Upper lobe of left lung (tissue), 6 donors: ENCODE data around the gene ZNF431. TPM values are rescaled to one million over a fixed set of nuclear protein-coding genes. Genes with fewer than 3 reads are reported as not detected.
"Not testable (repeated sequence)": the region's sequence is repeated elsewhere in the genome, so short reads cannot be mapped to it uniquely, and the experiment has no call there.

Experiments
- ATAC-seq, 2 donors: fragments of 200-7000 bp; cut with Tn5 transposase; one replicate each; pipeline ENCODE4 v1.9.1; 2022; ENCODE audit warnings: mild to moderate bottlenecking in 2 of 2, moderate library complexity in 2 of 2; ENCODE audit not compliant: low FRiP score in 2 of 2
- DNase-seq, 2 donors: peaks; one replicate each; pipeline ENCODE4 v3.0.0-alpha.2; 2019 to 2020
- H3K27ac ChIP-seq, 4 donors: fragments of 200-600 bp; sonication (generic); one replicate each; pipeline ENCODE4 v1.5.1; 2016 to 2019
- H3K27me3 ChIP-seq, 4 donors: fragments of 200-600 bp; sonication (generic); one replicate each; pipeline ENCODE4 v1.5.1; 2017 to 2019
- H3K36me3 ChIP-seq, 4 donors: fragments of 200-600 bp; sonication (generic); one replicate each; pipeline ENCODE4 v1.5.1; 2016 to 2019
- H3K4me1 ChIP-seq, 4 donors: fragments of 200-600 bp; sonication (generic); one replicate each; pipeline ENCODE4 v1.5.1; 2018 to 2019
- H3K4me3 ChIP-seq, 4 donors: fragments of 200-600 bp; sonication (generic); one replicate each; pipeline ENCODE4 v1.5.1; 2017 to 2019; ENCODE audit warnings: mild to moderate bottlenecking in 2 of 4, moderate library complexity in 1 of 4
- H3K9me3 ChIP-seq, 4 donors: fragments of 200-600 bp; sonication (generic); one replicate each; pipeline ENCODE4 v1.5.1; 2018 to 2019
- EP300 ChIP-seq, 4 donors: sonication (generic); formaldehyde crosslinking; IDR thresholded peaks; one replicate each; pipeline ENCODE4 v1.5.1; 2017; ENCODE audit warnings: antibody characterized with exemption in 4 of 4, control low read depth in 2 of 4
- POLR2A ChIP-seq, 4 donors: fragments of 450-650 bp; IDR thresholded peaks; one replicate each; pipeline ENCODE4 v1.5.1; 2016 to 2017; ENCODE audit warnings: antibody characterized with exemption in 4 of 4, mild to moderate bottlenecking in 2 of 4
- POLR2AphosphoS5 ChIP-seq, 2 donors: sonication (generic); formaldehyde crosslinking; IDR thresholded peaks; one replicate each; pipeline ENCODE4 v1.5.1; 2017; ENCODE audit warnings: antibody characterized with exemption in 2 of 2
- WGBS, 2 donors: methylation state at CpG; one replicate each; pipeline ENCODE4 v1.1.5; 2017 to 2018; 5-methylcytosine and 5-hydroxymethylcytosine counted together
- total RNA-seq, 6 donors: library from RNA; depleted of rRNA in 4 of 6; stranded (reverse); fragments of >200 nt in 4 of 6; gene quantifications; one replicate each; pipeline versions ENCODE4 v1.1.0 to v1.2.1, GENCODE V29; 2016 to 2021
- TF ChIP-seq, protein P1 (sequence below), 6 experiments: fragments of 450-650 bp in 4 of 6; fragments of 200-600 bp in 2 of 6; sonication (generic) in 2 of 6; IDR thresholded peaks; one replicate each; pipeline ENCODE4 v1.5.1; 2016 to 2019; ENCODE audit warnings: antibody characterized with exemption in 6 of 6
- donor health status: DM: no; HTN: no; CAD: no; lungs with moderate emphysema.
- donor health status: DM: no; HTN: yes; CAD: no; lungs with severe emphysema.

The ZNF431 gene
- total RNA-seq, 6 donors from 2014 or later: 16.6 to 74.1 (median 38.1) TPM

GRCh38 chr19:21135433-21135832 is 6.4 kb upstream of the ZNF431 start:
- DNase-seq (no peak), ATAC-seq (no peak)
- Histone ChIP-seq H3K4me1 (no peaks in the 10 kb centered on the region), H3K27me3 (no peaks in the 10 kb centered on the region), H3K4me3 (no peak overlapping the region), H3K9me3 (no peaks in the 10 kb centered on the region), H3K27ac (no peak overlapping the region), H3K36me3 (no peaks in the 10 kb centered on the region)
- 83 to 86% methylated on average over 8 of the region's 8 CpGs for WGBS, 2 donors
- TF ChIP-seq POLR2AphosphoS5 (IDR thresholded peaks at IDR 0.05): no peak
- no peak for TF ChIP-seq POLR2A (IDR thresholded peaks at IDR 0.05)
- no peak for TF ChIP-seq EP300 (IDR thresholded peaks at IDR 0.05)
- TF ChIP-seq, protein P1, sequence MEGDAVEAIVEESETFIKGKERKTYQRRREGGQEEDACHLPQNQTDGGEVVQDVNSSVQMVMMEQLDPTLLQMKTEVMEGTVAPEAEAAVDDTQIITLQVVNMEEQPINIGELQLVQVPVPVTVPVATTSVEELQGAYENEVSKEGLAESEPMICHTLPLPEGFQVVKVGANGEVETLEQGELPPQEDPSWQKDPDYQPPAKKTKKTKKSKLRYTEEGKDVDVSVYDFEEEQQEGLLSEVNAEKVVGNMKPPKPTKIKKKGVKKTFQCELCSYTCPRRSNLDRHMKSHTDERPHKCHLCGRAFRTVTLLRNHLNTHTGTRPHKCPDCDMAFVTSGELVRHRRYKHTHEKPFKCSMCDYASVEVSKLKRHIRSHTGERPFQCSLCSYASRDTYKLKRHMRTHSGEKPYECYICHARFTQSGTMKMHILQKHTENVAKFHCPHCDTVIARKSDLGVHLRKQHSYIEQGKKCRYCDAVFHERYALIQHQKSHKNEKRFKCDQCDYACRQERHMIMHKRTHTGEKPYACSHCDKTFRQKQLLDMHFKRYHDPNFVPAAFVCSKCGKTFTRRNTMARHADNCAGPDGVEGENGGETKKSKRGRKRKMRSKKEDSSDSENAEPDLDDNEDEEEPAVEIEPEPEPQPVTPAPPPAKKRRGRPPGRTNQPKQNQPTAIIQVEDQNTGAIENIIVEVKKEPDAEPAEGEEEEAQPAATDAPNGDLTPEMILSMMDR (IDR thresholded peaks at IDR 0.05): no peak

GRCh38 chr19:21138130-21138529 is 3.7 kb upstream of the ZNF431 start:
- no peak for DNase-seq
- TF ChIP-seq POLR2AphosphoS5 (IDR thresholded peaks at IDR 0.05): no peak
- TF ChIP-seq, protein P1 (IDR thresholded peaks at IDR 0.05): no peak
- ATAC-seq: no peak
- no peak overlapping the region for H3K27ac ChIP-seq
- H3K9me3 ChIP-seq: no peaks in the 10 kb centered on the region
- H3K4me1 ChIP-seq: peaks cover 6 to 13% (median 8%) of the 10 kb centered on the region in 4 donors
- H3K4me3 ChIP-seq: no peak overlapping the region
- no peaks in the 10 kb centered on the region for H3K27me3 ChIP-seq
- no peaks in the 10 kb centered on the region for H3K36me3 ChIP-seq

- not testable (repeated sequence) for H3K27ac ChIP-seq, H3K4me3 ChIP-seq, DNase-seq, H3K27me3 ChIP-seq, H3K9me3 ChIP-seq, ATAC-seq
- 67 to 91% methylated on average over 1 of the region's 1 CpG for WGBS, 2 donors
- Histone ChIP-seq H3K4me1 (peaks cover 6 to 13% (median 8%) of the 10 kb centered on the region in 4 donors), H3K36me3 (peaks cover 0 to 24% (median 11%) of the 10 kb centered on the region in 4 donors)
Observed at GRCh38 chr19:21141006-21141405, 834 bp upstream of the ZNF431 start.

GRCh38 chr19:21143428-21143827 is 1.6 kb downstream of the ZNF431 start:
- H3K36me3 ChIP-seq: peaks cover 0 to 45% (median 11%) of the 10 kb centered on the region in 4 donors
- no peak overlapping the region for H3K27ac ChIP-seq
- DNase-seq (no peak), ATAC-seq (no peak)
- peaks cover 6 to 13% (median 8%) of the 10 kb centered on the region in 4 donors for H3K4me1 ChIP-seq
- 76 to 84% methylated on average over 5 of the region's 5 CpGs for WGBS, 2 donors
- no peaks in the 10 kb centered on the region for H3K27me3 ChIP-seq
- no peak overlapping the region for H3K4me3 ChIP-seq
- no peaks in the 10 kb centered on the region for H3K9me3 ChIP-seq
- TF ChIP-seq EP300 (IDR thresholded peaks at IDR 0.05): no peak
- TF ChIP-seq, protein P1 (IDR thresholded peaks at IDR 0.05): no peak
- TF ChIP-seq POLR2AphosphoS5 (IDR thresholded peaks at IDR 0.05): no peak
- no peak for TF ChIP-seq POLR2A (IDR thresholded peaks at IDR 0.05)

DNA sequence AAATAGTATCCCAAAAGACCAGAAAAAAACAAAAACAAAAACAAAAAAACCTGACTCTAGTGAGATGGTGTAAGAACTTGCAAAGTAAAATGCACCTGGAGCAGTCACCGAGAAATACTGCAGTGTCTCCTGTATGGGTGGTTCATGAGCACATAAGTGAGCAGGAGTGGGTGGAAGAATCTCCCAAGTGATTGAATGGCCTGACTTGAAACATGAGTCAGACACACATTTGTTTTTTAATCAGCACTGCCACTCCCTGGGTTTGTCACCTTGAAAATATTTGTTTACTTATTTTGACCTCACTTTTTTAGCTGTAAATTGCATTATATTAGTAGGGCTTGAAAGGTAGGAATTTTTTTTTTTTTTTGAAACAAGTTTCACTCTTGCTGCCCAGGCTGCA is 2.0 kb downstream of the ZNF431 start:
- H3K27me3 ChIP-seq: no peaks in the 10 kb centered on the region
- no peak overlapping the region for H3K27ac ChIP-seq
- ATAC-seq (no peak), DNase-seq (no peak)
- peaks cover 6 to 13% (median 8%) of the 10 kb centered on the region in 4 donors for H3K4me1 ChIP-seq
- TF ChIP-seq POLR2A (IDR thresholded peaks at IDR 0.05): no peak
- no peak for TF ChIP-seq POLR2AphosphoS5 (IDR thresholded peaks at IDR 0.05)
- no peak for TF ChIP-seq EP300 (IDR thresholded peaks at IDR 0.05)
- TF ChIP-seq, protein P1 (IDR thresholded peaks at IDR 0.05): no peak
- WGBS, 2 donors: 76 to 93% methylated on average over 1 of the region's 1 CpG
- H3K9me3 ChIP-seq: no peaks in the 10 kb centered on the region
- peaks cover 0 to 45% (median 11%) of the 10 kb centered on the region in 4 donors for H3K36me3 ChIP-seq
- H3K4me3 ChIP-seq: no peak overlapping the region
